B cell (primary cell): Measurements from ENCODE around the gene TCEAL5. TPM values are rescaled to one million over a fixed set of nuclear protein-coding genes. Genes with fewer than 3 reads are reported as not detected.

ENCODE experiments used
- ATAC-seq: fragments of 200-7000 bp; cut with Tn5 transposase; one replicate; pipeline ENCODE4 v1.10.0; 2021; ENCODE audit warnings: low read depth, mild to moderate bottlenecking, moderate number of reproducible peaks, moderate library complexity
- CTCF ChIA-PET: fragments of 350-600 bp; sonication (Branson Sonifier 250); formaldehyde crosslinking; loops from one replicate; lab custom pipeline; 2021; ENCODE audit warnings: antibody characterized with exemption, inconsistent platforms; lab: Charles Lee
- POLR2A ChIA-PET: fragments of 350-600 bp; sonication (Branson Sonifier 250); formaldehyde crosslinking; loops from one replicate; lab custom pipeline; 2021; ENCODE audit warnings: antibody characterized with exemption; lab: Charles Lee
- DNase-seq: peaks from one replicate; pipeline ENCODE4 v3.0.0; 2013
- H2AFZ ChIP-seq: 2 replicates; pipeline ENCODE4 v1.6.1; 2012; ENCODE audit warnings: mild to moderate bottlenecking, low read depth, low read length; ENCODE audit not compliant: insufficient read depth, poor library complexity, severe bottlenecking
- H3K27ac ChIP-seq, 2 donors: 1 replicate in 1 of 2; 2 replicates in 1 of 2; pipeline ENCODE4 v1.5.1; 2012 to 2013; ENCODE audit warnings: low read length in 2 of 2, mild to moderate bottlenecking in 2 of 2, moderate library complexity in 1 of 2
- H3K27me3 ChIP-seq, 4 experiments: fragments of 200-600 bp in 1 of 4; sonication (generic) in 1 of 4; replicated peaks in 1 of 4; 1 replicate in 2 of 4; 2 replicates in 2 of 4; pipeline versions ENCODE4 v1.6.1 to v1.7.0; 2013 to 2016; ENCODE audit warnings: low read length in 3 of 4, mild to moderate bottlenecking in 2 of 4, mixed read lengths in 1 of 4, moderate library complexity in 1 of 4; ENCODE audit not compliant: insufficient read depth in 4 of 4, control insufficient read depth in 3 of 4; ENCODE audit errors: control extremely low read depth in 1 of 4
- H3K36me3 ChIP-seq, 2 experiments: replicated peaks in 1 of 2; 1 replicate in 1 of 2; 2 replicates in 1 of 2; pipeline versions ENCODE4 v1.6.1 to v1.7.1; 2013; ENCODE audit warnings: low read length in 1 of 2; ENCODE audit not compliant: insufficient read depth in 2 of 2, control insufficient read depth in 1 of 2; ENCODE audit errors: control extremely low read depth in 1 of 2, extremely low read depth in 1 of 2
- H3K4me1 ChIP-seq, 2 donors: fragments of 200-600 bp in 1 of 2; sonication (generic) in 1 of 2; 1 replicate in 1 of 2; 2 replicates in 1 of 2; pipeline versions ENCODE4 v1.5.1 to v1.6.1; 2013 to 2017; ENCODE audit warnings: low read length in 2 of 2; ENCODE audit not compliant: control insufficient read depth in 2 of 2, insufficient read depth in 2 of 2
- H3K4me2 ChIP-seq: replicated peaks from 2 replicates; pipeline ENCODE3; 2012; ENCODE audit warnings: mild to moderate bottlenecking, low read depth, low read length; ENCODE audit not compliant: poor library complexity, severe bottlenecking
- H3K4me3 ChIP-seq, 5 experiments: fragments of 200-600 bp in 1 of 5; sonication (generic) in 1 of 5; 1 replicate in 3 of 5; 2 replicates in 2 of 5; pipeline versions ENCODE4 v1.5.1 to v1.7.0; 2011 to 2016; ENCODE audit warnings: low read length in 4 of 5, mild to moderate bottlenecking in 4 of 5, low read depth in 2 of 5, control low read depth in 1 of 5, moderate library complexity in 1 of 5; ENCODE audit not compliant: insufficient read depth in 1 of 5; ENCODE audit errors: control extremely low read depth in 1 of 5, extremely low read depth in 1 of 5
- H3K79me2 ChIP-seq: fragments of 200-600 bp; sonication (generic); one replicate; pipeline ENCODE4 v1.6.0; 2016; ENCODE audit warnings: low read length; ENCODE audit not compliant: control insufficient read depth, insufficient read depth
- H3K9ac ChIP-seq: fragments of 200-600 bp; sonication (generic); 2 replicates; pipeline ENCODE4 v1.6.1; 2017; ENCODE audit warnings: mild to moderate bottlenecking, low read length, moderate library complexity
- H3K9me3 ChIP-seq, 3 donors: one replicate each; pipeline versions ENCODE4 v1.6.1 to v1.7.1; 2013; ENCODE audit warnings: low read length in 2 of 3; ENCODE audit not compliant: control insufficient read depth in 2 of 3, insufficient read depth in 1 of 3; ENCODE audit errors: control extremely low read depth in 1 of 3
- H4K20me1 ChIP-seq: 2 replicates; pipeline ENCODE4 v1.6.0; 2012; ENCODE audit warnings: mild to moderate bottlenecking, low read length; ENCODE audit not compliant: insufficient read depth, control insufficient read depth, poor library complexity, severe bottlenecking
- H3K27ac Mint-ChIP-seq: one replicate; pipeline ENCODE4 v1.8.0; 2021; ENCODE audit warnings: mixed read lengths
- H3K27me3 Mint-ChIP-seq: one replicate; pipeline ENCODE4 v1.8.0; 2021; ENCODE audit warnings: mixed read lengths
- H3K4me1 Mint-ChIP-seq: one replicate; pipeline ENCODE4 v1.8.0; 2021; ENCODE audit warnings: mixed read lengths
- H3K4me3 Mint-ChIP-seq: one replicate; pipeline ENCODE4 v1.8.0; 2021; ENCODE audit warnings: mixed read lengths
- H3K9me3 Mint-ChIP-seq: one replicate; pipeline ENCODE4 v1.8.0; 2022; ENCODE audit warnings: mixed read lengths; ENCODE audit not compliant: insufficient read depth
- CTCF ChIP-seq: fragments of 200-600 bp; IDR thresholded peaks from one replicate; pipeline ENCODE4 v1.8.0; 2022; ENCODE audit warnings: antibody characterized with exemption, mild to moderate bottlenecking
- EZH2 ChIP-seq: IDR thresholded peaks from 2 replicates; pipeline ENCODE4 v1.6.1; 2012; ENCODE audit warnings: borderline replicate concordance, low read depth, mild to moderate bottlenecking, moderate library complexity, low read length; ENCODE audit not compliant: insufficient read depth, poor library complexity, severe bottlenecking
- WGBS: methylation state at CpG from one replicate; pipeline ENCODE4 v1.1.5; 2013; ENCODE audit warnings: missing lambda C conversion rate; ENCODE audit not compliant: insufficient coverage; 5-methylcytosine and 5-hydroxymethylcytosine counted together
- intact Hi-C: fragments of 100-400 bp; cut with micrococcal nuclease; formaldehyde crosslinking; loops from one replicate; pipeline ENCODE4 v1.10.0; 2022
- polyA plus RNA-seq: library from polyadenylated mRNA; depleted of rRNA; stranded (reverse); fragments of >200 nt; gene quantifications from 2 replicates; pipeline ENCODE4 v1.2.3, GENCODE V29; 2012
- total RNA-seq, 2 donors: library from RNA; stranded (reverse); fragments of 120-200 nt in 1 of 2; gene quantifications; 1 replicate in 1 of 2; 2 replicates in 1 of 2; pipeline versions ENCODE4 v1.2.3 to v1.2.4, GENCODE V29; 2013 to 2022

Gene TCEAL5
- total and polyA plus RNA-seq, 2 donors (not counting 1 experiment from before 2014, with no cell fraction given): not detected

- peaks cover 1% of the 10 kb centered on the region for H3K4me1 Mint-ChIP-seq
- ATAC-seq: no peak
- intact Hi-C loops: no loop called here
Measured at GRCh38 chrX:103304705-103305104, 28.2 kb upstream of the TCEAL5 start.

GRCh38 chrX:103293118-103293517 is 16.6 kb upstream of the TCEAL5 start:
- no peaks in the 10 kb centered on the region for H3K9me3 Mint-ChIP-seq
- no CpG with 5 or more reads among the region's 2 CpGs for WGBS
- Histone ChIP-seq H3K27me3 (no peaks in the 10 kb centered on the region), H3K4me3 (no peak overlapping the region), H3K9ac (no peak overlapping the region), H3K4me1 (no peaks in the 10 kb centered on the region), H3K9me3 (peaks cover 0 to 3% (median 0%) of the 10 kb centered on the region in 3 donors), H3K4me2 (no peak overlapping the region), H3K36me3 (no peaks in the 10 kb centered on the region), H3K27ac (no peak overlapping the region), H2AFZ (no peak overlapping the region), H3K79me2 (no peaks in the 10 kb centered on the region), H4K20me1 (no peaks in the 10 kb centered on the region)
- DNase-seq: no peak
- no peak for ATAC-seq
- POLR2A ChIA-PET: no interaction called here
- no peak overlapping the region for H3K4me3 Mint-ChIP-seq
- no peak for TF ChIP-seq EZH2
- no peak for TF ChIP-seq CTCF
- CTCF ChIA-PET: no interaction called here
- H3K27me3 Mint-ChIP-seq: peaks cover 4% of the 10 kb centered on the region
- no peaks in the 10 kb centered on the region for H3K4me1 Mint-ChIP-seq
- H3K27ac Mint-ChIP-seq: no peak overlapping the region
- intact Hi-C loops: no loop called here

More at GRCh38 chrX:103304705-103305104, 28.2 kb upstream of the TCEAL5 start:
- Histone ChIP-seq H3K79me2 (no peaks in the 10 kb centered on the region), H3K4me2 (no peak overlapping the region), H3K27me3 (no peaks in the 10 kb centered on the region), H2AFZ (no peak overlapping the region), H3K9ac (no peak overlapping the region), H4K20me1 (no peaks in the 10 kb centered on the region), H3K4me3 (no peak overlapping the region), H3K36me3 (no peaks in the 10 kb centered on the region), H3K27ac (no peak overlapping the region), H3K4me1 (peaks cover under 1% of the 10 kb centered on the region in 2 donors), H3K9me3 (no peaks in the 10 kb centered on the region)
- no peak for DNase-seq
- Mint-ChIP-seq H3K27me3 (no peaks in the 10 kb centered on the region), H3K9me3 (no peaks in the 10 kb centered on the region), H3K4me3 (no peak overlapping the region), H3K27ac (no peak overlapping the region)
- TF ChIP-seq EZH2: no peak
- TF ChIP-seq CTCF: no peak
- ChIA-PET POLR2A (no interaction called here), CTCF (no interaction called here)
